ENCODE data around the gene APBA1. TPM values are rescaled to one million over a fixed set of nuclear protein-coding genes. Genes with fewer than 3 reads are reported as not detected.

The APBA1 gene
- total RNA-seq, 4 donors from 2014 or later, result 4.3 to 11.8 (median 8.4) TPM

GRCh38 chr9:69465473-69465872, 206.7 kb downstream of the APBA1 start:
- ATAC-seq (ENCODE audit: low FRiP score) (peak; percentile 25), DNase-seq (ENCODE audit: low spot score) (no peak)
- no peak for TF ChIP-seq CTCF (IDR thresholded peaks at IDR 0.05)

- no peak for DNase-seq (ENCODE audit: low spot score)
- ATAC-seq (ENCODE audit: low FRiP score), result no peak
- TF ChIP-seq CTCF (IDR thresholded peaks at IDR 0.05), result no peak
Observed at GRCh38 chr9:69463497-69464068, 208.6 kb downstream of the APBA1 start.

- TF ChIP-seq CTCF (IDR thresholded peaks at IDR 0.05), result no peak
- DNase-seq (ENCODE audit: low spot score), result no peak
- ATAC-seq (ENCODE audit: low FRiP score), result no peak
Observed at GRCh38 chr9:69462394-69462793, 209.8 kb downstream of the APBA1 start.

GRCh38 chr9:69461103-69461887, 210.9 kb downstream of the APBA1 start:
- TF ChIP-seq CTCF (IDR thresholded peaks at IDR 0.05), result no peak
- ATAC-seq (ENCODE audit: low FRiP score) (no peak), DNase-seq (ENCODE audit: low spot score) (no peak)

- no peak for TF ChIP-seq CTCF (IDR thresholded peaks at IDR 0.05)
- DNase-seq (ENCODE audit: low spot score) (no peak), ATAC-seq (ENCODE audit: low FRiP score) (no peak)
Observed at GRCh38 chr9:69460012-69460411, 212.2 kb downstream of the APBA1 start.

- ATAC-seq (ENCODE audit: low FRiP score), result no peak
Observed at GRCh38 chr9:69458176-69458575, 214.0 kb downstream of the APBA1 start.

More at GRCh38 chr9:69458176-69458575, 214.0 kb downstream of the APBA1 start:
- DNase-seq (ENCODE audit: low spot score), result no peak
- no peak for TF ChIP-seq CTCF (IDR thresholded peaks at IDR 0.05)

All from omental fat pad (tissue), 4 donors.